RKO (cell line): ENCODE measurements around the gene YLPM1.

Source experiments
- DNase-seq: peaks from one replicate; pipeline ENCODE4 v3.0.0-alpha.2; 2016; ENCODE audit warnings: low spot score

The YLPM1 gene

DNA sequence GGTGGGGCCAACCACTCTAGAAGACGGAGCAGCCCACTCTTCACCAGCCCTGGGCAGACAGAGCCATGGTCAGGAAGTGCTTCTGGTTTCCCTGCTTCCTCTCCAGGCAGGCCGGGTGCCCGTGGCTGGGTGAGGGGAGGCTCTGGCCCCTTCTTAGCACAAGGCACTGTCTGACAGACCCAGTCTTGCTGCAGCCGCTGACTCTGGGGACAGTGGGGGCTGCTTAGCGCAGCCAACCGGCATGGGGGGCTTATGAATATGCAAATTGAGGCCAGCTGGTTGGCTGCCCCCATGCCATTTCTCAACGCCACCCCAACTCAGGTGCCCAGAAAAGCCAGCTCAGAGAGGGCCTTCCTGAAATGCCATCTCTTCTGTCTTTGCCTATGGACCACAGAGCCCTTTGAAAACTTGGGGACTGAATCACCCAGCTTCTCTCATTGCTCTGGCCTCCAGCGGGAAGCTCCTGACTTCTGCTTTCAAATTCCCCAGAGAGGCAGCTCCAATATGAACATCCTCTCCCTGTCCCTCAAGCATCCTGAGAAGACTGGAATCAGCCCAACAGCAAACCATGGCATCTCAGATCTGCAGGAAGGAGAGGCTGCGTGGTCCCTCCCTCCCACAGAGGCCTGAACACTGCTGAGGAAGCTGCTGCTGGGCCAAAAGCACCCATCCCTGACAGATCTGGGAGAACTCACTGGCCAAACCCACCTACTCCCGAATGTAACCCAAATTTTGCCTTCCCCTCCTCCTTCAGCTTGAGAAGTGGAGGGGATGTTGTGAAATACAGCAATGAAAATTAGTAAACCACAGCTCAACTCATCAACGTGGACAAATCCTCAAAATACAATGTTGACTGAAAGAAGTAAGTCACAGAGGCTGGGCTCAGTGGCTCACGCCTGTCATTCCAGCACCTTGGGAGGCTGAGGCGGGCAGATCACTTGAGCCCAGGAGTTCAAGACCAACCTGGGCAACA, 113.1 kb downstream of the YLPM1 start, which contains the start of gene PROX2:
TSS of gene PROX2 (minus strand) at position 205 of the 973 bp plus-strand sequence. CDS start 12,311 bp downstream, outside the sequence.
- no peak for DNase-seq

DNA sequence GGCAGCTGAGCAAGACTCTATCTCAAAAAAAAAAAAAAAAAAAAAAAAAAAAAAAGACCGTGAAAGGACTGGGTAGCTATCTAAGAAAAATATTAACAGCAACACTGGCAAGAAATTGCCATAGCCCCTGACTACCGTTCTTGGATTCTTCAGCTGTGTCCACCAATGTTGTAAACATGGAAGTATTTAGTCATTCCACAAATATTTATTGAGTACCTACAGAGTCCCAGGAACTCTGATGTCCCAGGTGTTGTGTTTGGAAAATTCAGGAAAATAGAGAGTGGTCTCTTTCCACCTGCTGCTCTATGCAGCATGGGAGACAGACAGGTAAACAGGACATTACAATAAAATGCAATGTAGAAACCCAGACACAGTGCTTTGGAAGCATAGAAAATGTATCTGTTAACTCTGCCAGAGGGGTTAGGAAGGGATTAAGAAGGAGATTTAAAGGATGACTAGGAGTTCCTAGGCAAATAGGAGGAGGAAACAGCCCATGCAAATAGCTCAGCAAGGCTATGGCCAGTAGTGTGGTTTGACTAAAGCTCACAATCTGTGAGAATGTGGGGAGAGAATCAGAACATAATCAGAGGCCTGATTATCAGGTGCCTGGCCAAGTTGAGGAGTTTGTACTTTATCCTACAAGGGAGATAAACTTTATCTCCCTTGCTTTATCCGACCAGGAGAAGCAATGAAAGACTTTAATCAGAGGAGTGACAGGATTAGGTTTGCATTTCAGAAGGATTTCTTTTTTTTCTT, 116.5 kb downstream of the YLPM1 start:
- no peak for DNase-seq

DNA sequence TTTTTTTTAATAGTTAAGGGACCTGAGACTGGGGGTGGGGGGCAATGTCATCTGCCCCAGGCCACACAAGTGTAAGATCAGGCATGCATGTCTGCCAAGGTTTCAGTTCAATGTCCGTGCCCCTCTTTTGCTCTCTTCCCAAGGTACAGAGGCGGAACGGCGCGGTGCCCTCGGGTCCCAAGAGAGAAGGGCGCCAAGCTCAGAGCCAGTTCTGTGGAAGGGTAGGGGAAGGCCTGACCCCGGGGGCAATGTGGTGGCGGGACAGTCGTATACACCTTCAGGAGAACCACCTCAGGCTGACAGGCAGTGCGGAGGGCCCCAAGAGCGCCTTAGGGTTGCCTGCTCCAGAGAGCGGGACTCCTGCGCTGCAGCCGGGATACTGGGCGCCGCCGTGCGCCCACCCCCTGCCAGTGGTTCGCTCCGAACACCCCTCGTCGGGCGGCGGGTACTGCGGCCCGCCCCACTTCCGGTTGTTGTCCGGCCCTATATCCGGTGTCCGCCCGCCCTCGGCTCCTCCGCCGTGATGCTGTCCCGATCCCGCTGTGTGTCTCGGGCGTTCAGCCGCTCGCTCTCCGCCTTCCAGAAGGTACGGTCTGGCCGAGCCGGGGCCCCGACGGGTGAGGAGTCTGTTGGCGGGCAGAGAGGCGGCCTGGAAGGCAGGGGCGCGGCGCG, 118.5 kb downstream of the YLPM1 start, which contains the start of gene DLST:
TSS of gene DLST (plus strand) at position 486 of the 672 bp plus-strand sequence. CDS start at position 524, 38 bp downstream.
- peak; percentile 91 for DNase-seq

DNA sequence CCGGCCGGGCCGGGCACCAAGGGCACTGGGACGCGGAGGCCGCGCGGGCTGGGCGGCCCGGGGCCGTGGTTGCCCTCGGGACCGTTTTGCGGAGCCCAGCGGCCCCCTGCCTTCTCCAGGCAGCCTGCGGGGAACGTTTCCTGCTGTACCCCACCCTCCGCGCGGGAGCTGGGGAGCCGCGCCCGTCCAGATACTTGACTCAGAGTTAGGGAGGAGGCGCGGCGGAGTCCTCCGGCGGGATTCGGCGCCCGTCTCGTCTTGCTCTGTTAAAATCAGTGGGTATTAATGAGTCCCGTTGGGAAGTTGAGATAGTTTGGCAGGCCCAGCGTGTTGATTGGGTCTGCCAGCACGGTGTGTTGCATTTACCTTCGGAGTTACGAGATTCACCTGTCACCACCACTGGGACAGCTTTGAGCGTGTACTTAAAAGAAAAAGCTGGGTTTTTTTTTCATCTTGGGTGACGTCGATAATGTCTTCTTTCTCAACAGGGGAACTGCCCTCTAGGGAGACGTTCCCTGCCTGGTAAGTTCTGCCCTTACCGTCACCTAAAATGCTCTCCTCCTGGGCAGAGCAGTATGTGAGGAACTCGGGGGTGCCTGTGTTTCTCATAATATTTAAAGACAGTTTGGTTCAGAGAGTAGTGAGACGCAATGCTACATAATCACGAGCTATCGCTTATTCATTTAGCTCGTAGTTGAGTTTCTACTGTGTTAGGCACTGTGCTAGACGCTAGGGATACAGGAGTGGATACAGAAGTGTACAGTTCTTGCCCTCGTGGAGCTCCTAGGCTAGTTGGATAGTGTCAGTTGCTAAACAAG, 119.2 kb downstream of the YLPM1 start:
- peak; percentile 72 for DNase-seq
